Gastrocnemius medialis (tissue), 4 donors: ENCODE data around the gene TP63.

Source experiments
- POLR2A ChIP-seq, 2 donors: fragments of 450-650 bp; IDR thresholded peaks; one replicate each; pipeline ENCODE4 v1.6.1; 2017; ENCODE audit warnings: antibody characterized with exemption in 2 of 2, mild to moderate bottlenecking in 2 of 2, moderate library complexity in 2 of 2
- TF ChIP-seq, protein P1 (sequence below), 5 experiments: fragments of 450-650 bp in 3 of 5; fragments of 200-600 bp in 2 of 5; sonication (generic) in 2 of 5; IDR thresholded peaks in 4 of 5; conservative IDR thresholded peaks in 1 of 5; 1 replicate in 4 of 5; 2 replicates in 1 of 5; pipeline ENCODE4 v1.5.1; 2016 to 2019; ENCODE audit warnings: antibody characterized with exemption in 5 of 5, mild to moderate bottlenecking in 3 of 5, moderate library complexity in 3 of 5

GRCh38 chr3:189778340-189778950, 147.3 kb downstream of the TP63 start:
- TF ChIP-seq, protein P1, sequence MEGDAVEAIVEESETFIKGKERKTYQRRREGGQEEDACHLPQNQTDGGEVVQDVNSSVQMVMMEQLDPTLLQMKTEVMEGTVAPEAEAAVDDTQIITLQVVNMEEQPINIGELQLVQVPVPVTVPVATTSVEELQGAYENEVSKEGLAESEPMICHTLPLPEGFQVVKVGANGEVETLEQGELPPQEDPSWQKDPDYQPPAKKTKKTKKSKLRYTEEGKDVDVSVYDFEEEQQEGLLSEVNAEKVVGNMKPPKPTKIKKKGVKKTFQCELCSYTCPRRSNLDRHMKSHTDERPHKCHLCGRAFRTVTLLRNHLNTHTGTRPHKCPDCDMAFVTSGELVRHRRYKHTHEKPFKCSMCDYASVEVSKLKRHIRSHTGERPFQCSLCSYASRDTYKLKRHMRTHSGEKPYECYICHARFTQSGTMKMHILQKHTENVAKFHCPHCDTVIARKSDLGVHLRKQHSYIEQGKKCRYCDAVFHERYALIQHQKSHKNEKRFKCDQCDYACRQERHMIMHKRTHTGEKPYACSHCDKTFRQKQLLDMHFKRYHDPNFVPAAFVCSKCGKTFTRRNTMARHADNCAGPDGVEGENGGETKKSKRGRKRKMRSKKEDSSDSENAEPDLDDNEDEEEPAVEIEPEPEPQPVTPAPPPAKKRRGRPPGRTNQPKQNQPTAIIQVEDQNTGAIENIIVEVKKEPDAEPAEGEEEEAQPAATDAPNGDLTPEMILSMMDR (IDR thresholded peaks at IDR 0.05 in 4 of 5, conservative IDR thresholded peaks at IDR 0.05 in 1 of 5), result no peak
- no peak for TF ChIP-seq POLR2A (IDR thresholded peaks at IDR 0.05)
